ENCODE results near the gene ADGRA3. TPM values are rescaled to one million over a fixed set of nuclear protein-coding genes. Genes with fewer than 3 reads are reported as not detected.
A peak's percentile ranks its signal among the peaks of the same experiment; 100 is the strongest.

Gene ADGRA3
- total RNA-seq, 3 donors from 2014 or later (not counting 1 experiment from before 2014, with no cell fraction given) = 5.5 to 15.8 (median 8.2) TPM

DNA sequence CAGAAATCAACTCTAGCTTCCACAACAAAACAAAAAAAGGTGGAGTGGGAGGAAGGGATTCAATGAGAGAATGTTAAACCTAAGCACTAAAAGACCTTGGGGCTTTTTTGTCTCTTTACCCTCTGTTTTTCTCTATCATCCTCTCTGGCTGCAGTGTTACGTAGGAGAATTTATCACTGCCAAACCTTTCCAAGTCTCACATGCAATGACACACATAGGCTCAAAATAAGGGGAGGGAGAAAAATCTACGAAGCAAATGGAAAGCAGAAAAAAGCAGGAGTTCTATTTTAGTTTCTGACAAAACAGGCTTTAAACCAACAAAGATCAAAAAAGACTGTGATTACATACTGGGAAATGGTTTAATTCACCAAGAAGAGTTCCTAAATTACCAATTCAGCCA lies 152.1 kb downstream of the ADGRA3 start:
- H3K9me3 Mint-ChIP-seq = peaks cover 2 to 4% of the 10 kb centered on the region in 2 donors
- Histone ChIP-seq H3K9me3 (ENCODE audit: control insufficient read depth, insufficient read depth, low read length) (no peaks in the 10 kb centered on the region), H3K27ac (ENCODE audit: low read length) (no peak overlapping the region), H3K4me1 (ENCODE audit: control insufficient read depth, insufficient read depth, low read length) (no peaks in the 10 kb centered on the region), H3K27me3 (ENCODE audit: control insufficient read depth, insufficient read depth, low read length) (no peaks in the 10 kb centered on the region), H3K36me3 (ENCODE audit: control insufficient read depth, insufficient read depth, low read length) (no peaks in the 10 kb centered on the region), H3K4me3 (ENCODE audit: low read length) (no peak overlapping the region)
- whole genome bisulfite sequencing (ENCODE audit: insufficient coverage) = 50% methylated on average over 1 of the region's 2 CpGs
- ATAC-seq = no peak
- no peak for TF ChIP-seq CTCF (IDR thresholded peaks at IDR 0.05)
- intact Hi-C loops (cut with micrococcal nuclease) = no loop called here
- no peaks in the 10 kb centered on the region for H3K4me1 Mint-ChIP-seq
- no peaks in the 10 kb centered on the region for H3K36me3 Mint-ChIP-seq
- peaks cover 0 to under 1% of the 10 kb centered on the region in 2 donors for H3K27me3 Mint-ChIP-seq (ENCODE audit: low read depth in 2 of 2)
- no peak overlapping the region for H3K4me3 Mint-ChIP-seq
- no peak overlapping the region for H3K27ac Mint-ChIP-seq
- DNase-seq = no peak

GRCh38 chr4:22363036-22363435 lies 152.8 kb downstream of the ADGRA3 start:
- H3K4me1 ChIP-seq (ENCODE audit: control insufficient read depth, insufficient read depth, low read length) = no peaks in the 10 kb centered on the region
- peaks cover 0 to 5% of the 10 kb centered on the region in 2 donors for H3K27me3 Mint-ChIP-seq (ENCODE audit: low read depth in 2 of 2)
- WGBS (ENCODE audit: insufficient coverage) = no CpG with 5 or more reads among the region's 2 CpGs
- no peaks in the 10 kb centered on the region for H3K36me3 Mint-ChIP-seq
- H3K9me3 ChIP-seq (ENCODE audit: control insufficient read depth, insufficient read depth, low read length) = no peaks in the 10 kb centered on the region
- no peak for ATAC-seq
- no peak overlapping the region for H3K27ac ChIP-seq (ENCODE audit: low read length)
- H3K36me3 ChIP-seq (ENCODE audit: control insufficient read depth, insufficient read depth, low read length) = no peaks in the 10 kb centered on the region
- no peaks in the 10 kb centered on the region for H3K4me1 Mint-ChIP-seq
- H3K4me3 Mint-ChIP-seq = no peak overlapping the region
- H3K9me3 Mint-ChIP-seq = peaks cover 2 to 5% of the 10 kb centered on the region in 2 donors
- TF ChIP-seq CTCF (IDR thresholded peaks at IDR 0.05) = no peak
- H3K27me3 ChIP-seq (ENCODE audit: control insufficient read depth, insufficient read depth, low read length) = no peaks in the 10 kb centered on the region
- no peak for DNase-seq
- intact Hi-C loops (cut with micrococcal nuclease) = no loop called here
- no peak overlapping the region for H3K4me3 ChIP-seq (ENCODE audit: low read length)
- no peak overlapping the region for H3K27ac Mint-ChIP-seq

GRCh38 chr4:22356987-22357596 lies 158.8 kb downstream of the ADGRA3 start:
- WGBS (ENCODE audit: insufficient coverage) = 53% methylated on average over 6 of the region's 6 CpGs
- DNase-seq = peak in 1 of 2 donors; percentile 2
- Histone ChIP-seq H3K4me3 (ENCODE audit: low read length) (no peak overlapping the region), H3K36me3 (ENCODE audit: control insufficient read depth, insufficient read depth, low read length) (no peaks in the 10 kb centered on the region), H3K9me3 (ENCODE audit: control insufficient read depth, insufficient read depth, low read length) (no peaks in the 10 kb centered on the region), H3K4me1 (ENCODE audit: control insufficient read depth, insufficient read depth, low read length) (no peaks in the 10 kb centered on the region), H3K27ac (ENCODE audit: low read length) (no peak overlapping the region), H3K27me3 (ENCODE audit: control insufficient read depth, insufficient read depth, low read length) (no peaks in the 10 kb centered on the region)
- Mint-ChIP-seq H3K4me3 (no peak overlapping the region), H3K27ac (no peak overlapping the region), H3K27me3 (ENCODE audit: low read depth in 2 of 2) (peaks cover 0 to 6% of the 10 kb centered on the region in 2 donors), H3K36me3 (peaks cover 11% of the 10 kb centered on the region), H3K9me3 (peaks cover 7 to 10% of the 10 kb centered on the region in 2 donors), H3K4me1 (no peaks in the 10 kb centered on the region)
- ATAC-seq = no peak
- TF ChIP-seq CTCF (IDR thresholded peaks at IDR 0.05) = no peak
- intact Hi-C loops (cut with micrococcal nuclease) = no loop called here

DNA sequence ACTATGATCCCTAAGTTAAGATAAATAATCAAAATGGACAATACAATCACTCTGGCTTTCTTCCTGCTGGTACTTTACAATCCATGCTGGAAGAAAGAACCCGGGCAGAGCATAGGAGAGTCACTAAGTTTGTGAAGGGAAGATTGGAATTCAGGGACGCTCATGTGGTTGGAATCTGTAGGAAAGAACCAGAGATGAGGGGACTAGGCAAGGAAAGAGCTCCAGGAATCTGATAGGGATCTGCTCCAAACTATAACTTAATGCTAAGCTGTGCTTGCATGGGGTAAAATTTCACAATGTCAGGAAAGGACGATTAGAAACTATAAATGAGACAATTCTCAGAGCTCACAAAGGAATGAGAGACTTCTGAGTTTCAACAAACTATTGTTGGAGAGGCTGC lies 167.5 kb downstream of the ADGRA3 start:
- Mint-ChIP-seq H3K4me3 (no peak overlapping the region), H3K4me1 (no peaks in the 10 kb centered on the region), H3K36me3 (peaks cover 5% of the 10 kb centered on the region), H3K9me3 (peaks cover 2 to 4% of the 10 kb centered on the region in 2 donors), H3K27ac (no peak overlapping the region), H3K27me3 (ENCODE audit: low read depth in 2 of 2) (no peaks in the 10 kb centered on the region)
- WGBS (ENCODE audit: insufficient coverage) = 78% methylated on average over 3 of the region's 3 CpGs
- Histone ChIP-seq H3K36me3 (ENCODE audit: control insufficient read depth, insufficient read depth, low read length) (no peaks in the 10 kb centered on the region), H3K4me3 (ENCODE audit: low read length) (no peak overlapping the region), H3K4me1 (ENCODE audit: control insufficient read depth, insufficient read depth, low read length) (no peaks in the 10 kb centered on the region), H3K27ac (ENCODE audit: low read length) (no peak overlapping the region), H3K9me3 (ENCODE audit: control insufficient read depth, insufficient read depth, low read length) (no peaks in the 10 kb centered on the region), H3K27me3 (ENCODE audit: control insufficient read depth, insufficient read depth, low read length) (no peaks in the 10 kb centered on the region)
- no peak for DNase-seq
- no peak for TF ChIP-seq CTCF (IDR thresholded peaks at IDR 0.05)
- intact Hi-C loops (cut with micrococcal nuclease) = no loop called here
- ATAC-seq = no peak

All from natural killer cell (primary cell).